ENCODE results near the gene KCNN2.

KCNN2 gene

GRCh38 chr5:114361724-114362196 lies at the start of gene KCNN2:
Gene KCNN2 (plus strand): TSS chr5:114362070. CDS start chr5:114362140, 70 bp downstream.
- DNase-seq: no peak

GRCh38 chr5:114312658-114313057 lies 49.2 kb upstream of the KCNN2 start:
- DNase-seq: no peak

GRCh38 chr5:114314061-114314460 lies 47.8 kb upstream of the KCNN2 start:
- no peak for DNase-seq

- DNase-seq: no peak
Observed at GRCh38 chr5:114316167-114316566, 45.7 kb upstream of the KCNN2 start.

- no peak for DNase-seq
Observed at GRCh38 chr5:114317751-114318150, 44.1 kb upstream of the KCNN2 start.

GRCh38 chr5:114319236-114319635 lies 42.6 kb upstream of the KCNN2 start:
- no peak for DNase-seq

GRCh38 chr5:114319821-114320220 lies 42.0 kb upstream of the KCNN2 start:
- no peak for DNase-seq

- no peak for DNase-seq
Observed at GRCh38 chr5:114324282-114324681, 37.6 kb upstream of the KCNN2 start.

- no peak for DNase-seq
Observed at GRCh38 chr5:114325541-114325940, 36.3 kb upstream of the KCNN2 start.

GRCh38 chr5:114327474-114327873 lies 34.4 kb upstream of the KCNN2 start:
- no peak for DNase-seq

- DNase-seq: no peak
Observed at GRCh38 chr5:114327987-114328386, 33.9 kb upstream of the KCNN2 start.

- DNase-seq: no peak
Observed at GRCh38 chr5:114330916-114331531, 30.8 kb upstream of the KCNN2 start.

- no peak for DNase-seq
Observed at GRCh38 chr5:114332493-114332892, 29.4 kb upstream of the KCNN2 start.

- DNase-seq: no peak
Observed at GRCh38 chr5:114332925-114333324, 28.9 kb upstream of the KCNN2 start.

- no peak for DNase-seq
Observed at GRCh38 chr5:114335391-114335790, 26.5 kb upstream of the KCNN2 start.

GRCh38 chr5:114339108-114339507 lies 22.8 kb upstream of the KCNN2 start:
- no peak for DNase-seq

GRCh38 chr5:114346181-114346580 lies 15.7 kb upstream of the KCNN2 start:
- no peak for DNase-seq

- DNase-seq: no peak
Observed at GRCh38 chr5:114355086-114355830, 6.6 kb upstream of the KCNN2 start.

- DNase-seq: no peak
Observed at GRCh38 chr5:114358329-114358728, 3.5 kb upstream of the KCNN2 start.

- DNase-seq: no peak
Observed at GRCh38 chr5:114360357-114360756, 1.5 kb upstream of the KCNN2 start.

GRCh38 chr5:114360816-114361723 lies 800 bp upstream of the KCNN2 start:
- DNase-seq: no peak

- DNase-seq: no peak
Observed at GRCh38 chr5:114362197-114362976, 517 bp downstream of the KCNN2 start.
